Stimulated activated naive B cell treated with anti-CD40 and anti-IgM and Interleukin-4, amounts not matched to agents 10 μg/mL and 1 μg/mL and 100 μg/mL, for 72 hours (primary cell): ENCODE results near the gene HEG1.

ENCODE experiments used
- ATAC-seq, 2 donors: fragments of 150-1000 bp; cut with Tn5 transposase; replicated peaks; 2 replicates each; pipeline ENCODE4 v1.10.0; 2021; ENCODE audit warnings: moderate library complexity in 1 of 2
- DNase-seq: peaks from one replicate; pipeline ENCODE4 v3.0.0; 2021
- H3K27ac Mint-ChIP-seq: one replicate; pipeline ENCODE4 v1.8.0; 2022; ENCODE audit warnings: mild to moderate bottlenecking, mixed read lengths
- H3K27me3 Mint-ChIP-seq, 2 donors: one replicate each; pipeline ENCODE4 v1.8.0; 2022; ENCODE audit warnings: mixed read lengths in 2 of 2
- H3K36me3 Mint-ChIP-seq, 2 donors: one replicate each; pipeline ENCODE4 v1.8.0; 2022; ENCODE audit warnings: mixed read lengths in 2 of 2, mild to moderate bottlenecking in 1 of 2
- H3K4me1 Mint-ChIP-seq, 2 donors: one replicate each; pipeline ENCODE4 v1.8.0; 2022; ENCODE audit warnings: mixed read lengths in 2 of 2, mild to moderate bottlenecking in 1 of 2
- H3K4me3 Mint-ChIP-seq, 2 donors: one replicate each; pipeline ENCODE4 v1.8.0; 2022; ENCODE audit warnings: mild to moderate bottlenecking in 2 of 2, mixed read lengths in 2 of 2, moderate library complexity in 1 of 2
- H3K9me3 Mint-ChIP-seq, 2 donors: one replicate each; pipeline ENCODE4 v1.8.0; 2022; ENCODE audit warnings: mixed read lengths in 2 of 2, mild to moderate bottlenecking in 1 of 2

HEG1 gene

DNA sequence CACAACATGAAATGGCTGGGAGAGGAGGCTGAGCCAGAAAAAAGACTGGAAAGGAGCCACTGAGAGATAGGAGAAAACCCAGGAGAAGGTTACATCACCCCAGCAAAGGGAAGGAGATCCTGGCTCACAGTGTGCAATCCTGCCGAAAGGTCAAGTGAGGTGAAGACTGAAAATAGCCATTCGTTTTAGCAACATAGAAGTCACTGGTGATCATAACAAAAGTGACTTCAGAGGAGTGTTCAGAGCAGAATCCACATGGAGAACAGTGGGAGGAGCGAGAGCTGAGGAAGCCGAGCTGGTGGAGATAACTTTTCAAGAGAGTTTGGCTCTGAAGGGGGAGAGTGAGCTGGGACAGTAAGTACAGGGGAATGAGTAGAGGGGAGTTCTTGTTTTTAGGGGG is 5.4 kb upstream of the HEG1 start:
- no peak for ATAC-seq
- Mint-ChIP-seq H3K9me3 (peaks cover 0 to 3% of the 10 kb centered on the region in 2 donors), H3K27me3 (peaks cover 35 to 41% of the 10 kb centered on the region in 2 donors), H3K4me3 (no peak overlapping the region), H3K4me1 (no peaks in the 10 kb centered on the region), H3K36me3 (peaks cover 0 to 7% of the 10 kb centered on the region in 2 donors), H3K27ac (no peak overlapping the region)
- no peak for DNase-seq

DNA sequence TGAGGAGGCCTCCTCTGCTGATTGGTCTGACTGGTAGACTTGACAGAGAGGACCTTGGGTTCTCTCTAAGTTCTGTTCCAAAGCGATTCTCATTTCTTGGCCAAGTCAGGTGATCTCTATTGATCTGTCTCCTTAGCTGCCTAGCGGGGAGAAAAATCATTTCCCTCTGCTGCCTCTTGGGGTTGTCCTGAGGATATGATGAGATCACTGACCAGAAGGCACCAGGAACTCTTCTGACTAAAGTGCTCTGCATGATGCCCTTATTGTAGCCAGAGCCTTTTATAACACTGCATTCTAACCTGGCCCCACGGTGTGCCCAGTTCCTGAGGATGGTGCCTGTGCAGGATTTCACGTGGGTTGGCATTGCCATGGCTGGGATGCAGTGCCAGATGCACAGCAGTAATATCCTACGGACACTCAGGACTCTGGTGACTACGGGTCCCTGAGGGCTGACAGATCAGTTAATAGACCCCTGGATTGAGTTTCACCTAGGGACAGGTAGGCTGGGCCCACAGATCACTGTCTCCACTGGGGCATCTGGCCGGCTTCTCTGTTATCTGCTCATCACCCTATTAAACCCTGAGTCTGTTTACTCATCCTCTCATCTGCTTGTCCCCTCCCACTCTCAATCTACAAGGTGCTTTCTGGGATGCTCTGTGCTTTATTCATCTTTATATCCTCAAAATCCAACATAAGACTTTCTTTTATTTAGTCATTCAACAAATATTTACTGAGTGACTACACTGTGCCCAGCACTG is 3.9 kb upstream of the HEG1 start:
- no peak overlapping the region for H3K27ac Mint-ChIP-seq
- peaks cover 0 to 3% of the 10 kb centered on the region in 2 donors for H3K9me3 Mint-ChIP-seq
- H3K36me3 Mint-ChIP-seq = peaks cover 0 to 9% of the 10 kb centered on the region in 2 donors
- H3K4me1 Mint-ChIP-seq = peaks cover under 1 to 4% of the 10 kb centered on the region in 2 donors
- DNase-seq (no peak), ATAC-seq (no peak)
- no peak overlapping the region for H3K4me3 Mint-ChIP-seq
- H3K27me3 Mint-ChIP-seq = peaks cover 34 to 39% of the 10 kb centered on the region in 2 donors

DNA sequence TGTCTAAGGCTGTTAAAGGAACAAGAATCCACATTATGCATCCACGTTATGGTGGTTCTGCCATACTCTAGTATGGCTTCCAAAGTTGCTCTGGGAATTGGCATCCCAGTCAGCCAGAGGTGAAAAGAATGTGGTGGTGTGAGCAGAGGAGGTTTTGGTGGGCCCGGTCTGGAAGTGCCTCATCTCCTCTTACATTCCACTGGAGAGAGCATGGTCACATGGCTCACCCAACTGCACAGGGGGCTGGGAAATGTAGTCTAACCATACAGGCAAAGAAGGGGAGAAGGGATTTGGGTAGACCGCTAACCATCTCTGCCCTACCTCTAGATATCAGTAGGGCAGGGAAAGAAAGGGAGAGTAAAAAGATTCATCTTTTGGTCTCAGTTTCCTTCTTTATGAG is 3.2 kb upstream of the HEG1 start:
- Mint-ChIP-seq H3K27me3 (peaks cover 30 to 35% of the 10 kb centered on the region in 2 donors), H3K36me3 (peaks cover 0 to 6% of the 10 kb centered on the region in 2 donors), H3K9me3 (no peaks in the 10 kb centered on the region), H3K27ac (no peak overlapping the region), H3K4me3 (no peak overlapping the region), H3K4me1 (peaks cover 8 to 11% of the 10 kb centered on the region in 2 donors)
- ATAC-seq (no peak), DNase-seq (no peak)

DNA sequence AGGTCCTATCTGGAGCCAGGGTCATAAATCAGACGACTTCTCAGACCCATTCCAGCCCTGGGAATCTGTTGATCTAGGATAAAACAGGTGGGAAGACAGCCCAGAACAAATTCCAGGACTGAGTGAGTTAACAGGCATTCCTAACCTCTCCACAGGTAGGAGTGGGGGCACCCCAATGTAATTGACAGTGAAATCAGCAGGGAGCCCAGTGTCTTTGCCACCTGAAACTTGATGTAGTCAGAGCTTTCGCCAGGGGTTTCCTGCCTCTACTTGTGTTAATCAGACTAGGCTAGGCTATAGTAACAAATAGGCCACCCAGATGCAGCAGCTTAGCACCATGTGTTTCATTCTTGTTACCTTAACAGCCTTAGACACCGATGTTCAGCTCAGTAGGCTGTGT is 2.7 kb upstream of the HEG1 start:
- Mint-ChIP-seq H3K4me1 (peaks cover 12 to 16% of the 10 kb centered on the region in 2 donors), H3K4me3 (no peak overlapping the region), H3K36me3 (peaks cover 0 to 4% of the 10 kb centered on the region in 2 donors), H3K27me3 (peaks cover 27 to 31% of the 10 kb centered on the region in 2 donors), H3K27ac (no peak overlapping the region), H3K9me3 (no peaks in the 10 kb centered on the region)
- DNase-seq (no peak), ATAC-seq (no peak)

DNA sequence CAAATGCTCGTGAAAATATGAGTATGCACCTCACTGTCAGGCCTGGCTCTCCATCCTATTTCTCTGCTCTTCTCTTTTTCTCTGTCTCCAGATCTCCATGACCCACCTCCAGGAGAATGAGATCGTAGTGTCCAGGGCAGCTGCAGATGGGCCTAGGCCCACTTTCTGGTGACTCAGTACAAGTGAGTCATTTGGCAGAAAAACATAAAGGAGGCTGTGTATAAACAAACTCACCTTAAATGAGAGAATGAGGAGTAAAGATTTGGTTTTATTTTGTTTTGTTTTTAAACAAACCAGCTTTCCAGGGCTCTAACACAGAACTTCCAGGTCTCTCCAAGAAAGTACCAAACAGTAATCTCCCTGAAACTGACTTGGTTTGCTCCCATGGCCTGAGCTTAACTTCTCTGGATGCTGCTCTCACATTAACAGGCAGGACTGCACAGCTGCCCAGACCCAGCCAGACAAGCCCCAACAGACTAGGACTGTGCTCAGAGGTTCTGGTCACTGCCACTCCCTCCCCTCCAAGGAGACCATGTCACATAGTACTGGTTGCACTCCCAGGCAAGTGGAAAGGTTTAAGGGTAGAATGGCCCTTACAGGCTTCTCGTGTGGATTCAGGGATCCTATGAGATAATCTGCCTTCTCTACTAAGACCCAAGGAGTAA is 1.5 kb upstream of the HEG1 start:
- Mint-ChIP-seq H3K27me3 (peaks cover 21 to 25% of the 10 kb centered on the region in 2 donors), H3K36me3 (peaks cover 0 to 3% of the 10 kb centered on the region in 2 donors), H3K9me3 (no peaks in the 10 kb centered on the region), H3K4me1 (peaks cover 23 to 28% of the 10 kb centered on the region in 2 donors), H3K27ac (no peak overlapping the region), H3K4me3 (no peak overlapping the region)
- DNase-seq (no peak), ATAC-seq (no peak)

DNA sequence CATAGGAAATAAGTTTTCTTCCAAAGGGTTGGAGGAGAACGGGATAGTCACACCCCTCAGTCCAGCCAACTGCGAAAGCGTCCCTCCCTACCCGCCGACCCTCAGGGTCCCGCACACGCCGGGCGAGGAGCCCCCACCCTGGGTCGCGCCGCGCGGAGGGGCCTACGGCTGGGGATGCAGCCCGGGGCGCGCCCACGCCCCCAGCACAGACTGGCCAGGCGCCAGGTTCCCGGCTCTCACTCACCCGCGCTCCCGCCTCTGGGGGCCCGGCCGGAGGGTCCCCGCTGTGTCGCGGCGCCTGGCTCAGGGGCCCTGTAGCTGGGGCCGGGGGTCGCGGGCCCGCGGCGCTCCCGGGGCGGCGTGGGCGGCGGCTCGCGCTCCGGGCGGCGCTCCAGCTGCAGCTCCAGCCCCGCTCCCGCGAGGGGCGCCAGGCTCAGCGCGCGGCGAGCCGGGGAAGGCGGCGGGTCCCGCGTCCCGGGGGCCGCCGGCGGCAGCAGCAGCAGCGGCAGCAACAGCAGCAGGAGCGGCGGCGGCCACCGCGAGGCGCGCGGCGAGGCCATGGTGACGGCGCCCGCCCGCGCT is 375 bp downstream of the HEG1 start:
- H3K4me1 Mint-ChIP-seq = peaks cover 35 to 42% of the 10 kb centered on the region in 2 donors
- H3K27me3 Mint-ChIP-seq = peaks cover 4 to 11% of the 10 kb centered on the region in 2 donors
- peak; percentile 30 to 32 for ATAC-seq
- DNase-seq = peak; percentile 20
- H3K4me3 Mint-ChIP-seq = peak overlapping the region; percentile 85 to 93
- peak overlapping the region; percentile 90 for H3K27ac Mint-ChIP-seq
- H3K36me3 Mint-ChIP-seq = peaks cover 2 to 7% of the 10 kb centered on the region in 2 donors
- H3K9me3 Mint-ChIP-seq = no peaks in the 10 kb centered on the region

DNA sequence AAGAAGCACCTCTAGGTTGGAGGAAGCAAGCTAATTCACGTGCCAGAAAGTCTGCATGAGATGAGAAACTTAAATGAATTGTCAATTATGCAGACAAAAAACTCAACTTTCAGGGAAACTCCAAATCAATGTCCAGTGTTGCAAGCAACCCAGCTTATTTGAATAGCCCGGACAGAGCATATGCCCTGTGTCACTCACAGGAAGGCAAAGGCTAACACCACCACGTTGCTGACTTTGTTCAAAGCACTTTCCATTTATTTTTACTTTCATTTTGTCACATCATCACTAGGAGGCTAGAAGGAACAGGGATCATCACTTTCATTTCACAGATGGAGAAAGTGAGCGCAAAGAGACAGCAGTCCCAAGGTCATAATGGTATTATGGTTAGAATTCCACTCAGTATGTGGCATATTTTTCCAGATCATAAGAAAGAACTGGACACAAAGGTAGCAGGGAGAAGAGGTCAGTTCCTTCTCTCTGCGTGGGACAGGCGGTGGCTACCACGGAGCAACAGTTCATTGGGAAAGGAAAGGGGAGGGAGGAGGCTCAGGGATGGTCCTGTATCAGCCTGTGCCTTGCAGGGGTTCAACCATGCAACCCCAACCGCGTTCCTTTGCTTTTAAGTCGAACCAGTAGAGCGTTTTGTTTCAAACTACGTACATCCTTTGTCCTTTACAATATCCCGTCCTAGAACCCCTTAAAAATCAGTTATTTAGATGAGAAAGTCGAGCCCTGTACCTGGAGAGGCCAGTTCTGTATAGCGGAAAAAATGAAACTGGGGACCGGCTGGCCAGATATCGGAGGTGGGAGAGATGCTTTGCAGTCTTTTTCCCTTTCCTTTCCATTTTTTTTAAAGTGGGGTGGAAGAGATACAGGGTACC is 1.1 kb downstream of the HEG1 start:
- peak overlapping the region; percentile 85 to 93 for H3K4me3 Mint-ChIP-seq
- peaks cover 4 to 10% of the 10 kb centered on the region in 2 donors for H3K36me3 Mint-ChIP-seq
- H3K9me3 Mint-ChIP-seq = no peaks in the 10 kb centered on the region
- peak overlapping the region; percentile 90 for H3K27ac Mint-ChIP-seq
- H3K4me1 Mint-ChIP-seq = peaks cover 37 to 45% of the 10 kb centered on the region in 2 donors
- ATAC-seq (peak; percentile 13 to 28), DNase-seq (no peak)
- peaks cover 0 to 8% of the 10 kb centered on the region in 2 donors for H3K27me3 Mint-ChIP-seq

DNA sequence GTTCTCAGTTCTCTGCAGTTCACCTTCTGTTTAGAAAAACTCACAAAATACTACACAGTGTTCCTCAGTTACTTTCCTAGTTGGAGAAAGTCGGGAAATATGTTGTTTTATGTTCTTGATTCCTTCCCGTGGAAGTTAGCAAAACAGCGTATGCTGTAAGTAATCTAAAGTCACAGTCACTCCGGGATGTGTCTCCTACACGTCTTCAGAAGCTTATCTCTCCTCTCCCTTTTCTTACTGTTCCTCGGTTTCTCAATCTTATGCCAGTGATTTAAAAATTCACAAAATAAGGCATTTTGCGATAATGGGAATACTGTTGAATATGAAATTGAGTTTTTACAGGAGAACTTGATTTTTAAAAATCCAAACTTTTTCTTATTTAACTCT is 1.7 kb downstream of the HEG1 start:
- H3K36me3 Mint-ChIP-seq = peaks cover 4 to 15% of the 10 kb centered on the region in 2 donors
- DNase-seq (no peak), ATAC-seq (no peak)
- H3K4me1 Mint-ChIP-seq = peaks cover 40 to 45% of the 10 kb centered on the region in 2 donors
- peak overlapping the region; percentile 28 for H3K27ac Mint-ChIP-seq
- peaks cover 0 to 13% of the 10 kb centered on the region in 2 donors for H3K27me3 Mint-ChIP-seq
- H3K9me3 Mint-ChIP-seq = no peaks in the 10 kb centered on the region
- H3K4me3 Mint-ChIP-seq = peak overlapping the region; percentile 85 to 93

DNA sequence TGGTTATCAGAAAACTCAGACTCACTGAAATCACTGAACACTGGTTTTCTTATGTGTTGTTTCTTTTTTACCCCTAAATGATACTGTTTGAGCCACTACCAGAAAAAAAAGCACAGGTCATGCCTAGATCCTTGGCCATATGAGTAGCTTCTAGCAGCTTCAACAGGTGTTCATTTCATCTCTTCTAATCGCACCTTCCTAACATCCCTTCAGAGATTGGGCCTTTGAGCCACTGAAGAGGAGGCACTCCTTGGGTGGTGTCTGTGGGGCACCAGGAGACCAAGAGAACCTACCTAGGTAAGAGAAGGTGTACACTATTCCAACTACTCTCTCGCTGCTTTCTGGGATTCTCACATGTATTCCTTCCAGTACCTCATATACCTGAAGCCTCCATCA is 2.5 kb downstream of the HEG1 start:
- peaks cover 40 to 45% of the 10 kb centered on the region in 2 donors for H3K4me1 Mint-ChIP-seq
- DNase-seq = no peak
- no peak overlapping the region for H3K27ac Mint-ChIP-seq
- H3K27me3 Mint-ChIP-seq = peaks cover 0 to 13% of the 10 kb centered on the region in 2 donors
- no peak overlapping the region for H3K4me3 Mint-ChIP-seq
- ATAC-seq = no peak
- no peaks in the 10 kb centered on the region for H3K9me3 Mint-ChIP-seq
- peaks cover 4 to 15% of the 10 kb centered on the region in 2 donors for H3K36me3 Mint-ChIP-seq

DNA sequence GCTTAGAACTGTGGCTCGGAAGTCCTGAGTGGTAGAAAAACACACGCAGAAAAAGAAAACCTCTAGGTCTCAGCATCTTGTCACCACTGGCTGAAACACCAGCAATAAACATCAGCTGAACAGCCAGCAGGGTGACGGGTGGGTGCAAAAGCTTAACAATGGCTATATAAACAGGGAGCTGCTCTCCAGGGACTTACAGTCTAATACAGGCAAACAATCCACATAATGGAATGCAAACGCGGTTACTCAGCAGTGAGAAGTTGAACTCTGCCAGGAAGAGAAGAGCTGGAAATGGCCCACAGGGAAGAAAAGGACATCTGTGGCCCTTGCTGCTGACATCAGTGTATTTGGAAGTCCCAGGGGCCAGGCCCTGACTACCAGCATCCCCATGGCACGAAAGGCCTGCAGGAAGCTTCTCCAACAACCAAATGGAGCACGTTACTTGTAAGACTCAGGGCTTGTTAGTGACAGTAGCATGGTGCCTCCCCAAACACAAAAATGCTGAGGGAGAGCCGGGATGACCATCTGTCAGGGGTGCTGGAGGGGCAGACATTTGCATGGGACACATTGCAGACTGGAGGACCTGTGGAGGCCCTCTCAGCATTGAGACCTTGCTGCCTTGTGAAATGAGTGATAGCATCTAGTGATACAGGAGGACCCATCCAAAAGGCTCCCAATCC is 3.0 kb downstream of the HEG1 start:
- Mint-ChIP-seq H3K27ac (peak overlapping the region; percentile 53), H3K27me3 (peaks cover 0 to 13% of the 10 kb centered on the region in 2 donors), H3K36me3 (peaks cover 4 to 16% of the 10 kb centered on the region in 2 donors), H3K4me1 (peaks cover 41 to 45% of the 10 kb centered on the region in 2 donors), H3K4me3 (peak overlapping the region; percentile 52 to 80), H3K9me3 (no peaks in the 10 kb centered on the region)
- DNase-seq = no peak
- no peak for ATAC-seq

DNA sequence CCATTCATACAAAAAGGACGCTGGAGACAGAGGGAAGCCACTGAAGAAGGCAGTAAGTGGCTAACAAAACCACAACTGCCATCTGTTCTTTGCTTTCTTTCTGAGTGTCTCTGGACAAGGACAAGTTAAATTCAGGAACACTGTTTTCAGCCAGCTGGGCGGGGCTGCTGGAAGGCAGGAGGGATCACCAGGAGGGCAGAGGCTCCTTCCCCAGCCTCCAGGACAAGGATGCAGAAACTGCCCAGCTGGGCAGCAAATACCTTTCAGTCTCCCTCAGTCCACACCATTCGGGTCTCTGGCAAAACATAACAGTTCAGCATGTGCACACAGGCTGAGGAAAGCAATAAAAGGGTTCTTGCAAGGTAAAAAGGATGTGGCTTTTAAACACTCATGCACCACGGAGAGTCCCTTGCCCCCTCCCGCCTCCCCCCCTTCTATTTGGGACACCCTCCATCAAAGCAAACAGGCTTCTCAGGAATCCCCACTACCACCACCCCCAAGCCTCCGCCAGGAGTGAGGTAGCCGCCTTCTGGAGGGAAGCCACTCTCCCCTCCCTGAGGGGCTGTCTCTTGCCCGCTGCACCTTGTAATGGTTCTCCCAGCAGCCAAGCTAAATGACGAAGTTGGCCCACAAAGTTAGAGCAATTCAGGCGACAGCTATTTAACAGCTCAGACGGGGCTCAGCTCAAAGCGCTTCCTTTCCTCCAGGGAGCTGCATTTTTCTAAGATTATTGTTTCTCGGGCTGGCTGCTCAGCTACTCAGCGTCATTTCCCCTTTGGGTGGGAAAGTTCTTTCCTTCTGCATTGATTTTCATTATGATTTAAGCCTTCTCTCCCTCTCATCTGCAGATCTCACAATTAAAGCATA is 3.8 kb downstream of the HEG1 start:
- no peaks in the 10 kb centered on the region for H3K9me3 Mint-ChIP-seq
- peak; percentile 47 for DNase-seq

DNA sequence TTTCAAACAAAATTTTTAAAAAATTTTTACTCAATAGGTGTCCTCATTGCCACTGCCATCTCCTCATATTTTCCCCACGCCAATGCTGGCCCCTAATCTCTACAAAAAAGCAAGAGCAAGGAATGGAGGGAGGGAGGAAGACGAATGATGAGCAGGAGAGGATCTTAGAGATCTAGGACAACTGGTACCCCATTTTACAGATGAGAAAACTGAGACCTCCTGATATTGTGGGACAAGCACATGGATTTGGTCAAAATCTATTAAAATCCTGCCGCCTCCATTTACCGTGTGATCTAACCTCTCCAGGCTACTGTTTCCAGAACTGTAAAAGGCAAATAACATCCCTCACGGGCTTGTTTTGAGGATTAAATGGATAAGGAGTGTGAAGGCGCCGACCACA is 4.6 kb downstream of the HEG1 start:
- ATAC-seq = no peak
- peaks cover 0 to 6% of the 10 kb centered on the region in 2 donors for H3K27me3 Mint-ChIP-seq
- H3K27ac Mint-ChIP-seq = no peak overlapping the region
- H3K9me3 Mint-ChIP-seq = no peaks in the 10 kb centered on the region
- H3K4me3 Mint-ChIP-seq = peak overlapping the region; percentile 52 to 80
- peaks cover 42 to 45% of the 10 kb centered on the region in 2 donors for H3K4me1 Mint-ChIP-seq
- DNase-seq = no peak
- H3K36me3 Mint-ChIP-seq = peaks cover 5 to 18% of the 10 kb centered on the region in 2 donors

More for the DNA sequence above, 3.8 kb downstream of the HEG1 start:
- Mint-ChIP-seq H3K27ac (peak overlapping the region; percentile 82), H3K27me3 (peaks cover 0 to 6% of the 10 kb centered on the region in 2 donors), H3K4me1 (peaks cover 42 to 45% of the 10 kb centered on the region in 2 donors), H3K4me3 (peak overlapping the region; percentile 52 to 80), H3K36me3 (peaks cover 5 to 18% of the 10 kb centered on the region in 2 donors)
- ATAC-seq = peak; percentile 51 to 62
